Panc1 (cell line): ENCODE data around the gene SALL3.

Source experiments
- CTCF ChIP-seq: fragments of 450-650 bp; IDR thresholded peaks from 2 replicates; pipeline ENCODE4 v1.5.1; 2017; ENCODE audit warnings: mild to moderate bottlenecking
- POLR2AphosphoS5 ChIP-seq: IDR thresholded peaks from 2 replicates; pipeline ENCODE4 v1.6.1; 2012; ENCODE audit warnings: mild to moderate bottlenecking, low read depth, low read length, moderate library complexity

GRCh38 chr18:78948221-78948620, 31.4 kb upstream of the SALL3 start:
- TF ChIP-seq CTCF (no peak), POLR2AphosphoS5 (no peak)
